ENCODE measurements around the gene C22orf42.

C22orf42 gene

GRCh38 chr22:32158712-32159533 lies at the start of gene C22orf42:
C22orf42 (minus strand) TSS chr22:32159303; CDS start chr22:32159215, 88 bp downstream.
- no peak within 1 kb of the TSS for H3K27ac Mint-ChIP-seq
- H3K4me1 Mint-ChIP-seq (ENCODE audit: low read depth) = peaks cover 3% of the 10 kb centered on the region
- peaks cover 24% of the 10 kb centered on the region for H3K27me3 Mint-ChIP-seq (ENCODE audit: low read depth)
- H3K9me3 Mint-ChIP-seq = no peaks in the 10 kb centered on the region
- H3K36me3 Mint-ChIP-seq (ENCODE audit: low read depth) = peaks cover 2% of the 10 kb centered on the region
- H3K4me3 Mint-ChIP-seq = no peak within 1 kb of the TSS

GRCh38 chr22:32208681-32209080 lies 49.6 kb upstream of the C22orf42 start:
- peaks cover 14% of the 10 kb centered on the region for H3K27me3 Mint-ChIP-seq (ENCODE audit: low read depth)
- no peak overlapping the region for H3K4me3 Mint-ChIP-seq

DNA sequence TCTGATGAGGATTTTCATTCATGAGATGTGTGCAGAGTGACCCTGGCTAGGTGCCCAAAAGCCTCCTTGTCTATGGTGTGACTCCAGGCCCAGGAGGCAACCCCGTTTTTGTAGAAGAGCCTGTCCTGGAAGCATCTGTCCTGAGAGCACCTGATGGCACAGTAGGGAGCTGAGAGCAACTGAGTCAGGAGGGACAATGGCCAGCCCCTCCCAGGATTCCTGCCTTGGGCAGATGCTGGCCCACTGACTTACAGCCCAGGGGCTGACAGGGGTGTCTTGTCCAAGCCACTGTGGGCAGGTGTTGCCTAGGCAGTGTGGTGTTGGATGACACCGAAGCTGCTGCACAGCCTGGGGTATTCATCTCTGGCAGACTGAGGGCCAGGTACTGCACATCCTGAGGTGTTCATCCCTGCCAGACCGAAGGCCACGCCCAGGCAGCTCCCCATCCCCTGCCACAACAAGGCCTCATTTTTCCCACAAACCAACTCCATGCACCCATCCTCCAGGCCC lies 48.9 kb upstream of the C22orf42 start:
- H3K4me3 Mint-ChIP-seq = no peak overlapping the region
- H3K36me3 Mint-ChIP-seq (ENCODE audit: low read depth) = no peaks in the 10 kb centered on the region
- peaks cover 15% of the 10 kb centered on the region for H3K4me1 Mint-ChIP-seq (ENCODE audit: low read depth)
- peaks cover 21% of the 10 kb centered on the region for H3K27me3 Mint-ChIP-seq (ENCODE audit: low read depth)
- H3K9me3 Mint-ChIP-seq = no peaks in the 10 kb centered on the region
- H3K27ac Mint-ChIP-seq = no peak overlapping the region

More at GRCh38 chr22:32208681-32209080, 49.6 kb upstream of the C22orf42 start:
- no peaks in the 10 kb centered on the region for H3K36me3 Mint-ChIP-seq (ENCODE audit: low read depth)
- H3K4me1 Mint-ChIP-seq (ENCODE audit: low read depth) = peaks cover 13% of the 10 kb centered on the region
- no peaks in the 10 kb centered on the region for H3K9me3 Mint-ChIP-seq
- H3K27ac Mint-ChIP-seq = no peak overlapping the region

GRCh38 chr22:32206774-32207758 lies 48.0 kb upstream of the C22orf42 start:
- H3K4me1 Mint-ChIP-seq (ENCODE audit: low read depth) = peaks cover 20% of the 10 kb centered on the region
- H3K36me3 Mint-ChIP-seq (ENCODE audit: low read depth) = no peaks in the 10 kb centered on the region
- H3K9me3 Mint-ChIP-seq = no peaks in the 10 kb centered on the region
- H3K4me3 Mint-ChIP-seq = no peak overlapping the region
- H3K27me3 Mint-ChIP-seq (ENCODE audit: low read depth) = peaks cover 29% of the 10 kb centered on the region
- no peak overlapping the region for H3K27ac Mint-ChIP-seq

GRCh38 chr22:32205974-32206773 lies 47.1 kb upstream of the C22orf42 start:
- Mint-ChIP-seq H3K4me1 (ENCODE audit: low read depth) (peaks cover 21% of the 10 kb centered on the region), H3K36me3 (ENCODE audit: low read depth) (no peaks in the 10 kb centered on the region), H3K27me3 (ENCODE audit: low read depth) (peaks cover 31% of the 10 kb centered on the region), H3K9me3 (no peaks in the 10 kb centered on the region), H3K27ac (no peak overlapping the region), H3K4me3 (no peak overlapping the region)

- Mint-ChIP-seq H3K4me1 (ENCODE audit: low read depth) (peaks cover 30% of the 10 kb centered on the region), H3K9me3 (no peaks in the 10 kb centered on the region), H3K36me3 (ENCODE audit: low read depth) (peaks cover 1% of the 10 kb centered on the region), H3K4me3 (peak within 1 kb of the TSS; percentile 66), H3K27ac (no peak within 1 kb of the TSS), H3K27me3 (ENCODE audit: low read depth) (peaks cover 31% of the 10 kb centered on the region)
Measured at GRCh38 chr22:32204856-32205722, 46.0 kb upstream of the C22orf42 start, which contains the start of gene RFPL2. RFPL2 (minus strand) TSS chr22:32205073; CDS start chr22:32202451, 2,622 bp downstream.

- no peaks in the 10 kb centered on the region for H3K9me3 Mint-ChIP-seq
Measured at GRCh38 chr22:32204040-32204855, 45.1 kb upstream of the C22orf42 start.

DNA sequence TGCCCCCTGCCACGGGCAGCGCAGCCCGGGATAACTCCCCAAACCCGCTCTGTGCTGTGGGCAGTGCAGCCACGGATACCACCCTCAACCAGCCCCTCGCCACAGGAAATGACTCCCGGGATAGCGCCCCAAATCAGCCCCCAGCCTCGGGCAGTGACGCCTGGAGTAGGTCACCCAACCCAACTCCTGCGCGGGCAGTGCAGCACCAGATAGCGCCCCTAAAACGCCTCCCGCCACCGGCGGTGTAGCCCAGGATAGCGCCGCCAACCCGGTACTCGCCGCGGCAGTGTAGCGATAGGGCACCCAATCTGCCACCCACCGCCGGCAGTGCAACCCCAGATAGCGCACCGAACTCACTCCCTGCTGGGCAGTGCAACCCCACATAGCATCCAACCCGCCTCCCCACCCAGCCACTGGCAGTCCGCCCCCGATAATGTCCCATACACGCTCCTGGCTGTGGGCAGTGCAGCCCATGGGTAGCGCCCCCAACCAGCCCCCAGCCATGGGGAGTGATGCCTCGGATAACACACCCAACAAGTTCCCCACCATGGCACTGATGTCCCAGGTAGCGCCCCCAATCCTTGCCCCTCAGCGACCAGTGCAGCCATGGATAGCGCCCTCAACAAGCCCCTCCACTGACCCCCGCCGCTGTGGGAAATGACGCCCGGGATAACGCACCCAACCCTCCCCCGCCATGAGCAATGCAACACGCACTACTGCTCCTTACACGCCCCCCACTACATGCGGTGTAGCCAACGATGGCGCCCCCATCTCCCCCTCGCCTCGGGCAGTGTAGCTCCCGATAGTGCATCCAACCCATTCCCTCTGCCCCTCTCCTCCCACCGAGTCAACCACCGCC lies 44.3 kb upstream of the C22orf42 start:
- peaks cover 28% of the 10 kb centered on the region for H3K4me1 Mint-ChIP-seq (ENCODE audit: low read depth)
- no peaks in the 10 kb centered on the region for H3K9me3 Mint-ChIP-seq
- peaks cover 33% of the 10 kb centered on the region for H3K27me3 Mint-ChIP-seq (ENCODE audit: low read depth)

More at GRCh38 chr22:32204040-32204855, 45.1 kb upstream of the C22orf42 start:
- peak overlapping the region; percentile 66 for H3K4me3 Mint-ChIP-seq
- no peak overlapping the region for H3K27ac Mint-ChIP-seq
- H3K36me3 Mint-ChIP-seq (ENCODE audit: low read depth) = peaks cover 1% of the 10 kb centered on the region
- H3K4me1 Mint-ChIP-seq (ENCODE audit: low read depth) = peaks cover 28% of the 10 kb centered on the region
- H3K27me3 Mint-ChIP-seq (ENCODE audit: low read depth) = peaks cover 28% of the 10 kb centered on the region

GRCh38 chr22:32202539-32203180 lies 43.6 kb upstream of the C22orf42 start:
- H3K4me3 Mint-ChIP-seq = peak overlapping the region; percentile 50
- H3K9me3 Mint-ChIP-seq = no peaks in the 10 kb centered on the region
- peaks cover 1% of the 10 kb centered on the region for H3K36me3 Mint-ChIP-seq (ENCODE audit: low read depth)
- H3K27me3 Mint-ChIP-seq (ENCODE audit: low read depth) = peaks cover 33% of the 10 kb centered on the region
- H3K27ac Mint-ChIP-seq = peak overlapping the region; percentile 12
- H3K4me1 Mint-ChIP-seq (ENCODE audit: low read depth) = peaks cover 28% of the 10 kb centered on the region

More for the DNA sequence above, 44.3 kb upstream of the C22orf42 start:
- Mint-ChIP-seq H3K4me3 (peak overlapping the region; percentile 58), H3K27ac (no peak overlapping the region), H3K36me3 (ENCODE audit: low read depth) (peaks cover 1% of the 10 kb centered on the region)

DNA sequence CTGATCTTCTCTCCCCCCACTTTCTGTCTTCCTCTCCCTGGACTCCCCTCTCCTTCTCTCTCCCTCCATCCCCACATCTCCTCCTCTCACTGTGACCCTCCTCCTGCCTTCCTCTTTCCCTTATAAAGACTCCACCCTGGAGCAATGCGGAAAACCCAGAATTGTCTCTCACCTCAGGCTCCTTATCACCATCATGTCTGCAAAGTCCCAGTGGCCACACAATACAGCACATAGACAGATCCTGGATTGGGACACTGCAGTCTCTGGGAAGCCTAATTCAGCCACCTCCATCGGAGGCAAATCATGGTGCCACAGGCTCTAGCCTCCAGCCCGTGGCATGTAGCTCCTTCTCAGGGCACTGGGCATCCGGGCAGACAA lies 43.0 kb upstream of the C22orf42 start:
- Mint-ChIP-seq H3K27ac (peak overlapping the region; percentile 12), H3K4me1 (ENCODE audit: low read depth) (peaks cover 28% of the 10 kb centered on the region), H3K9me3 (no peaks in the 10 kb centered on the region)

GRCh38 chr22:32200752-32201151 lies 41.6 kb upstream of the C22orf42 start:
- no peak overlapping the region for H3K4me3 Mint-ChIP-seq
- peaks cover 1% of the 10 kb centered on the region for H3K36me3 Mint-ChIP-seq (ENCODE audit: low read depth)
- peaks cover 44% of the 10 kb centered on the region for H3K27me3 Mint-ChIP-seq (ENCODE audit: low read depth)
- H3K27ac Mint-ChIP-seq = no peak overlapping the region
- no peaks in the 10 kb centered on the region for H3K9me3 Mint-ChIP-seq
- peaks cover 21% of the 10 kb centered on the region for H3K4me1 Mint-ChIP-seq (ENCODE audit: low read depth)

More for the DNA sequence above, 43.0 kb upstream of the C22orf42 start:
- Mint-ChIP-seq H3K27me3 (ENCODE audit: low read depth) (peaks cover 33% of the 10 kb centered on the region), H3K36me3 (ENCODE audit: low read depth) (peaks cover 1% of the 10 kb centered on the region), H3K4me3 (peak overlapping the region; percentile 11)

All from T-helper 1 cell treated with Interleukin-12 subunit alpha and Interleukin-12 subunit beta and Interleukin-4 antibody, amounts not matched to agents 30 μg/mL and 1 μg/mL, for 36 hours (primary cell).